PC-3 (cell line): ENCODE data around the gene STX12. TPM values are rescaled to one million over a fixed set of nuclear protein-coding genes. Genes with fewer than 3 reads are reported as not detected.

Source experiments
- ATAC-seq: fragments of 200-7000 bp; cut with Tn5 transposase; 2 replicates; pipeline ENCODE4 v1.9.1; 2020; ENCODE audit warnings: mild to moderate bottlenecking, moderate library complexity
- BruUV-seq: library from RNA; stranded (reverse); fragments of 400-500 nt; replicated peaks from 2 replicates; lab custom pipeline; 2021; lab: Mats Ljungman, UMichigan
- CTCF ChIA-PET: fragments of 300-600 bp; sonication (Branson Sonifier 250); formaldehyde crosslinking; loops from one replicate; lab custom pipeline; 2022; ENCODE audit warnings: antibody characterized with exemption; lab: Charles Lee
- POLR2A ChIA-PET: fragments of 300-600 bp; sonication (Branson Sonifier 250); formaldehyde crosslinking; loops from one replicate; lab custom pipeline; 2022; ENCODE audit warnings: antibody characterized with exemption; ENCODE audit not compliant: unreplicated experiment; lab: Charles Lee
- DNase-seq: peaks from one replicate; pipeline ENCODE4 v3.0.0-alpha.2; 2015
- H2AFZ ChIP-seq: fragments of 300-600 bp; sonication (generic); 2 replicates; pipeline ENCODE4 v1.6.0; 2016; ENCODE audit warnings: antibody characterized with exemption, low read length
- H3F3A ChIP-seq: fragments of 300-600 bp; sonication (generic); one replicate; pipeline ENCODE4 v1.6.0; 2017; ENCODE audit warnings: antibody characterized with exemption, low read length, control low read depth, mild to moderate bottlenecking; ENCODE audit not compliant: unreplicated experiment
- H3K27ac ChIP-seq: fragments of 300-600 bp; sonication (generic); 2 replicates; pipeline ENCODE4 v1.5.1; 2016; ENCODE audit warnings: mild to moderate bottlenecking, low read length
- H3K27me3 ChIP-seq: fragments of 300-600 bp; sonication (generic); 2 replicates; pipeline ENCODE4 v1.6.1; 2016; ENCODE audit warnings: low read length, mixed read lengths
- H3K36me3 ChIP-seq: fragments of 300-600 bp; sonication (generic); 2 replicates; pipeline ENCODE4 v1.6.1; 2016; ENCODE audit warnings: low read depth, mixed run types, low read length, mixed read lengths
- H3K4me1 ChIP-seq: fragments of 300-600 bp; sonication (generic); 2 replicates; pipeline ENCODE4 v1.5.1; 2016; ENCODE audit warnings: low read length; ENCODE audit not compliant: insufficient read depth
- H3K4me2 ChIP-seq: fragments of 300-600 bp; sonication (generic); 2 replicates; pipeline ENCODE4 v1.6.0; 2016; ENCODE audit warnings: low read length
- H3K4me3 ChIP-seq: fragments of 300-600 bp; sonication (generic); 2 replicates; pipeline ENCODE4 v1.5.1; 2016; ENCODE audit warnings: mild to moderate bottlenecking, low read length, mixed read lengths
- H3K79me2 ChIP-seq: fragments of 300-600 bp; sonication (generic); 2 replicates; pipeline ENCODE4 v1.6.1; 2017; ENCODE audit warnings: low read length, mixed read lengths
- H3K9ac ChIP-seq: fragments of 300-600 bp; sonication (generic); 2 replicates; pipeline ENCODE4 v1.6.0; 2016; ENCODE audit warnings: mild to moderate bottlenecking, low read length
- H3K9me2 ChIP-seq: fragments of 300-600 bp; sonication (generic); replicated peaks from 2 replicates; pipeline ENCODE4 v1.6.1; 2016; ENCODE audit warnings: mixed run types, low read length, mixed read lengths
- H3K9me3 ChIP-seq: fragments of 300-600 bp; sonication (generic); 2 replicates; pipeline ENCODE4 v1.6.1; 2016; ENCODE audit warnings: low read length, mixed read lengths
- H4K20me1 ChIP-seq: fragments of 300-600 bp; sonication (generic); 2 replicates; pipeline ENCODE4 v1.6.1; 2016; ENCODE audit warnings: low read length, mixed read lengths
- CTCF ChIP-seq: fragments of 300-600 bp; sonication (generic); conservative IDR thresholded peaks from 2 replicates; pipeline ENCODE4 v1.5.1; 2017; ENCODE audit warnings: antibody characterized with exemption, low read depth, mild to moderate bottlenecking, low read length
- EZH2 ChIP-seq: fragments of 300-600 bp; sonication (generic); IDR thresholded peaks from one replicate; pipeline ENCODE4 v1.6.1; 2017; ENCODE audit warnings: antibody characterized with exemption, mild to moderate bottlenecking, low read length; ENCODE audit not compliant: unreplicated experiment
- EZH2phosphoT487 ChIP-seq: fragments of 300-600 bp; sonication (generic); IDR thresholded peaks from 2 replicates; pipeline ENCODE4 v1.6.1; 2018; ENCODE audit warnings: mild to moderate bottlenecking, antibody characterized with exemption, low read length, borderline replicate concordance
- intact Hi-C: fragments of 100-400 bp; cut with micrococcal nuclease; formaldehyde crosslinking; loops from 2 replicates; pipeline ENCODE4 v1.9.0; 2023
- total RNA-seq: library from RNA; depleted of rRNA; stranded (reverse); fragments of >200 nt; gene quantifications from 2 replicates; pipeline ENCODE4 v1.2.3, GENCODE V29; 2014

The STX12 gene
- total RNA-seq, 1 experiment from 2014 or later, result 28.5 TPM

- ATAC-seq, result peak; percentile 97
- intact Hi-C loops, result no loop called here
- H3K4me2 ChIP-seq, result peak within 1 kb of the TSS; percentile 96
- H3K9ac ChIP-seq, result peak within 1 kb of the TSS; percentile 87
- peak within 1 kb of the TSS; percentile 35 for H3K27ac ChIP-seq
- no peak for TF ChIP-seq EZH2
- peak; percentile 58 for TF ChIP-seq CTCF
- H3K36me3 ChIP-seq, result no peaks in the 10 kb centered on the region
- H3K9me3 ChIP-seq, result no peaks in the 10 kb centered on the region
- H3K4me1 ChIP-seq, result peaks cover 11% of the 10 kb centered on the region; the same call in 1 of the 2 replicates
- ChIA-PET POLR2A (interaction anchor here (0.7 to 1.2 kb wide), 7 partner anchors 23 to 105 kb away, joined by 3 to 12 read pairs (median 10); partner anchors contain the start of genes IFI6, PPP1R8 and STX12), CTCF (interaction anchor here (0.5 to 1.3 kb wide), 7 partner anchors 8 to 656 kb away, joined by 3 to 14 read pairs (median 5); partner anchors contain the start of genes IFI6 and STX12)
- H3K4me3 ChIP-seq, result peak within 1 kb of the TSS; percentile 80
- no peaks in the 10 kb centered on the region for H3K27me3 ChIP-seq
- H4K20me1 ChIP-seq, result no peaks in the 10 kb centered on the region
- peak; percentile 99 for DNase-seq
- no peaks in the 10 kb centered on the region for H3K9me2 ChIP-seq
- peaks cover 6% of the 10 kb centered on the region; the same call in 1 of the 2 replicates for H3K79me2 ChIP-seq
- TSS peak; percentile 95 for BruUV-seq
- H2AFZ ChIP-seq, result peak within 1 kb of the TSS; percentile 90
- H3F3A ChIP-seq, result no peaks in the 10 kb centered on the region
Observed at GRCh38 chr1:27725374-27726172, 47.4 kb upstream of the STX12 start, which contains the start of gene FAM76A. Gene FAM76A (plus strand): TSS chr1:27725961. CDS start chr1:27726081, 120 bp downstream.

GRCh38 chr1:27726173-27727044, 46.6 kb upstream of the STX12 start:
- H3K9me2 ChIP-seq, result no peaks in the 10 kb centered on the region
- peak overlapping the region; percentile 35 for H3K27ac ChIP-seq
- H3F3A ChIP-seq, result no peaks in the 10 kb centered on the region
- H3K9ac ChIP-seq, result peak overlapping the region; percentile 87
- no peaks in the 10 kb centered on the region for H4K20me1 ChIP-seq
- no peaks in the 10 kb centered on the region for H3K27me3 ChIP-seq
- peak overlapping the region; percentile 96 for H3K4me2 ChIP-seq
- BruUV-seq, result TSS peak; percentile 63
- ATAC-seq (peak; percentile 27), DNase-seq (peak; percentile 28)
- TF ChIP-seq EZH2 (no peak), CTCF (no peak), EZH2phosphoT487 (no peak)
- POLR2A ChIA-PET, result interaction anchor here (0.5 to 1.2 kb wide), 7 partner anchors 43 to 411 kb away, joined by 3 to 12 read pairs (median 10); partner anchors contain the start of genes IFI6, PPP1R8 and STX12
- CTCF ChIA-PET, result interaction anchor here (0.6 to 1.3 kb wide), 4 partner anchors 46 to 310 kb away, joined by 3 to 14 read pairs (median 8); partner anchors contain the start of genes IFI6 and STX12
- intact Hi-C loops, result no loop called here
- H3K36me3 ChIP-seq, result no peaks in the 10 kb centered on the region
- peak overlapping the region; percentile 80 for H3K4me3 ChIP-seq
- H3K79me2 ChIP-seq, result peaks cover 6% of the 10 kb centered on the region; the same call in 1 of the 2 replicates
- H2AFZ ChIP-seq, result peak overlapping the region; percentile 90
- H3K4me1 ChIP-seq, result peaks cover 11% of the 10 kb centered on the region; the same call in 1 of the 2 replicates
- H3K9me3 ChIP-seq, result no peaks in the 10 kb centered on the region
